ENCODE measurements around the gene MPPE1. TPM values are rescaled to one million over a fixed set of nuclear protein-coding genes. Genes with fewer than 3 reads are reported as not detected.
"Not testable (repeated sequence)": the region's sequence is repeated elsewhere in the genome, so short reads cannot be mapped to it uniquely, and the experiment has no call there.

The MPPE1 gene
- polyA plus RNA-seq, 2 donors, result 19.1 to 20.3 TPM

- Histone ChIP-seq H3K36me3 (ENCODE audit: control insufficient read depth in 2 of 2, insufficient read depth in 2 of 2, low read length in 1 of 2) (no peaks in the 10 kb centered on the region), H3K9me3 (ENCODE audit: control insufficient read depth in 2 of 2, insufficient read depth in 1 of 2, low read depth in 1 of 2, low read length in 1 of 2) (no peaks in the 10 kb centered on the region), H3K4me1 (ENCODE audit: control insufficient read depth in 2 of 2, insufficient read depth in 2 of 2, low read length in 1 of 2) (peaks cover 3 to 9% of the 10 kb centered on the region in 2 donors), H3K27ac (ENCODE audit: low read depth in 2 of 2, low read length in 1 of 2) (peak overlapping the region; percentile 86 to 89), H3K4me3 (ENCODE audit: low read depth in 1 of 2, low read length in 2 of 2) (peak overlapping the region; percentile 42 to 46), H3K27me3 (ENCODE audit: control insufficient read depth in 1 of 2, insufficient read depth in 2 of 2, low read length in 2 of 2) (no peaks in the 10 kb centered on the region)
- WGBS, 2 donors, result 8 to 11% methylated on average over 54 to 55 of the region's 55 CpGs
Observed at GRCh38 chr18:11947214-11948191, 39.4 kb upstream of the MPPE1 start.

DNA sequence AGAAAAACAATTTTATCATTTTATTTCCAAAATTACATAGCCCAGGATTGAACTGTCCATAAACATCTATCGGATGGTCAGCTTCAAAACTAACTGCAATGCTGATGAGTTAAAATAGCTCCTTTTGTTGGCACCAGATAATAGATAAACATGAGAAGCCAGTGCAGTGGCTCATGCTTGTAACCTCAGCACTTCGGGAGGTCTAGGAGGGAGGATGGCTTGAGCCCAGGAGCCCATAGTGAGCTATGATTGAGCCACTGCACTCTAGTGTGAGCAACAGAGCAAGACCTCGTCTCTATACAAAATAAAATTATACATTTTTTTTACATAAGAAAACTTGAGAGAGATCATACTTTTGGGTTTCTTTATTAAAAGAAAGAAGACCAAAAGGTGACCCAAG lies 38.6 kb upstream of the MPPE1 start:
- H3K36me3 ChIP-seq (ENCODE audit: control insufficient read depth in 2 of 2, insufficient read depth in 2 of 2, low read length in 1 of 2), result no peaks in the 10 kb centered on the region
- no peaks in the 10 kb centered on the region for H3K27me3 ChIP-seq (ENCODE audit: control insufficient read depth in 1 of 2, insufficient read depth in 2 of 2, low read length in 2 of 2)
- H3K4me1 ChIP-seq (ENCODE audit: control insufficient read depth in 2 of 2, insufficient read depth in 2 of 2, low read length in 1 of 2), result peaks cover 3 to 9% of the 10 kb centered on the region in 2 donors
- 23% methylated on average over 3 of the region's 3 CpGs for WGBS, 2 donors
- peak overlapping the region; percentile 78 to 89 for H3K27ac ChIP-seq (ENCODE audit: low read depth in 2 of 2, low read length in 1 of 2)
- no peaks in the 10 kb centered on the region for H3K9me3 ChIP-seq (ENCODE audit: control insufficient read depth in 2 of 2, insufficient read depth in 1 of 2, low read depth in 1 of 2, low read length in 1 of 2)
- peak overlapping the region in 1 of 2 donors; percentile 46 for H3K4me3 ChIP-seq (ENCODE audit: low read depth in 1 of 2, low read length in 2 of 2)

- WGBS, 2 donors, result 77 to 85% methylated on average over 22 of the region's 22 CpGs
- not testable (repeated sequence) for H3K27me3 ChIP-seq (ENCODE audit: control insufficient read depth in 1 of 2, insufficient read depth in 2 of 2, low read length in 2 of 2); H3K9me3 ChIP-seq (ENCODE audit: control insufficient read depth in 2 of 2, insufficient read depth in 1 of 2, low read depth in 1 of 2, low read length in 1 of 2); H3K4me1 ChIP-seq (ENCODE audit: control insufficient read depth in 2 of 2, insufficient read depth in 2 of 2, low read length in 1 of 2); H3K4me3 ChIP-seq (ENCODE audit: low read depth in 1 of 2, low read length in 2 of 2); H3K36me3 ChIP-seq (ENCODE audit: control insufficient read depth in 2 of 2, insufficient read depth in 2 of 2, low read length in 1 of 2)
- peak overlapping the region; percentile 32 to 59 for H3K27ac ChIP-seq (ENCODE audit: low read depth in 2 of 2, low read length in 1 of 2)
Observed at GRCh38 chr18:11945834-11946659, 37.9 kb upstream of the MPPE1 start.

- WGBS, 2 donors, result 80 to 94% methylated on average over 5 of the region's 5 CpGs
Observed at GRCh38 chr18:11944786-11945185, 36.7 kb upstream of the MPPE1 start.

DNA sequence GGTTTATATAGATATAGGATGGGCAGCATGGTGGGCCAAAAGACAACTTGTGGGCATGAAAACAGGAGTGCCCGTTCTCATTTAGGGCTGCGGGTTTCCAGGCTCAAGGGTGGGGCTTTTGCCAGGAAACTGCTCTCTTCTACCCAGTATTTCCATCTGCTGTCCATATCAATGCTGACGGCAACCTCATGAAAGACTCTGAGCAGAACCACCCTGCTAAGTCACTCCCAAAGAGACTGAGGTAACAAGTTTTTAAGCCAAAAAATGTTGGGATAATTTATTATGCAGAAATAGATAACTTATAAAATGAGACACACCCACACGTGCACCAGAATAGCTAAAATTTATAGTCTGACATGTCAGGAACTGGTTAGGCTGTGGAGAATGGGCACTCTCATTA lies 36.1 kb upstream of the MPPE1 start:
- no peaks in the 10 kb centered on the region for H3K27me3 ChIP-seq (ENCODE audit: control insufficient read depth in 1 of 2, insufficient read depth in 2 of 2, low read length in 2 of 2)
- 88 to 89% methylated on average over 4 of the region's 4 CpGs for WGBS, 2 donors
- H3K4me3 ChIP-seq (ENCODE audit: low read depth in 1 of 2, low read length in 2 of 2), result no peak overlapping the region
- H3K4me1 ChIP-seq (ENCODE audit: control insufficient read depth in 2 of 2, insufficient read depth in 2 of 2, low read length in 1 of 2), result peaks cover 0 to 9% of the 10 kb centered on the region in 2 donors
- H3K9me3 ChIP-seq (ENCODE audit: control insufficient read depth in 2 of 2, insufficient read depth in 1 of 2, low read depth in 1 of 2, low read length in 1 of 2), result no peaks in the 10 kb centered on the region
- H3K36me3 ChIP-seq (ENCODE audit: control insufficient read depth in 2 of 2, insufficient read depth in 2 of 2, low read length in 1 of 2), result no peaks in the 10 kb centered on the region
- no peak overlapping the region for H3K27ac ChIP-seq (ENCODE audit: low read depth in 2 of 2, low read length in 1 of 2)

More at GRCh38 chr18:11944786-11945185, 36.7 kb upstream of the MPPE1 start:
- Histone ChIP-seq H3K9me3 (ENCODE audit: control insufficient read depth in 2 of 2, insufficient read depth in 1 of 2, low read depth in 1 of 2, low read length in 1 of 2) (no peaks in the 10 kb centered on the region), H3K4me1 (ENCODE audit: control insufficient read depth in 2 of 2, insufficient read depth in 2 of 2, low read length in 1 of 2) (peaks cover 0 to 9% of the 10 kb centered on the region in 2 donors), H3K27me3 (ENCODE audit: control insufficient read depth in 1 of 2, insufficient read depth in 2 of 2, low read length in 2 of 2) (no peaks in the 10 kb centered on the region), H3K36me3 (ENCODE audit: control insufficient read depth in 2 of 2, insufficient read depth in 2 of 2, low read length in 1 of 2) (no peaks in the 10 kb centered on the region), H3K4me3 (ENCODE audit: low read depth in 1 of 2, low read length in 2 of 2) (no peak overlapping the region), H3K27ac (ENCODE audit: low read depth in 2 of 2, low read length in 1 of 2) (no peak overlapping the region)

GRCh38 chr18:11943551-11943950 lies 35.4 kb upstream of the MPPE1 start:
- H3K9me3 ChIP-seq (ENCODE audit: control insufficient read depth in 2 of 2, insufficient read depth in 1 of 2, low read depth in 1 of 2, low read length in 1 of 2), result no peaks in the 10 kb centered on the region
- no peak overlapping the region for H3K27ac ChIP-seq (ENCODE audit: low read depth in 2 of 2, low read length in 1 of 2)
- H3K36me3 ChIP-seq (ENCODE audit: control insufficient read depth in 2 of 2, insufficient read depth in 2 of 2, low read length in 1 of 2), result no peaks in the 10 kb centered on the region
- H3K27me3 ChIP-seq (ENCODE audit: control insufficient read depth in 1 of 2, insufficient read depth in 2 of 2, low read length in 2 of 2), result no peaks in the 10 kb centered on the region
- no peak overlapping the region for H3K4me3 ChIP-seq (ENCODE audit: low read depth in 1 of 2, low read length in 2 of 2)
- WGBS, 2 donors, result 79 to 92% methylated on average over 6 of the region's 6 CpGs
- peaks cover 0 to 9% of the 10 kb centered on the region in 2 donors for H3K4me1 ChIP-seq (ENCODE audit: control insufficient read depth in 2 of 2, insufficient read depth in 2 of 2, low read length in 1 of 2)

- Histone ChIP-seq H3K9me3 (ENCODE audit: control insufficient read depth in 2 of 2, insufficient read depth in 1 of 2, low read depth in 1 of 2, low read length in 1 of 2) (no peaks in the 10 kb centered on the region), H3K36me3 (ENCODE audit: control insufficient read depth in 2 of 2, insufficient read depth in 2 of 2, low read length in 1 of 2) (no peaks in the 10 kb centered on the region), H3K27me3 (ENCODE audit: control insufficient read depth in 1 of 2, insufficient read depth in 2 of 2, low read length in 2 of 2) (no peaks in the 10 kb centered on the region), H3K4me3 (ENCODE audit: low read depth in 1 of 2, low read length in 2 of 2) (no peak overlapping the region), H3K27ac (ENCODE audit: low read depth in 2 of 2, low read length in 1 of 2) (no peak overlapping the region), H3K4me1 (ENCODE audit: control insufficient read depth in 2 of 2, insufficient read depth in 2 of 2, low read length in 1 of 2) (peaks cover 0 to 3% of the 10 kb centered on the region in 2 donors)
- 86 to 87% methylated on average over 2 of the region's 2 CpGs for WGBS, 2 donors
Observed at GRCh38 chr18:11940956-11941355, 32.8 kb upstream of the MPPE1 start.

- H3K27me3 ChIP-seq (ENCODE audit: control insufficient read depth in 1 of 2, insufficient read depth in 2 of 2, low read length in 2 of 2), result no peaks in the 10 kb centered on the region
- H3K9me3 ChIP-seq (ENCODE audit: control insufficient read depth in 2 of 2, insufficient read depth in 1 of 2, low read depth in 1 of 2, low read length in 1 of 2), result no peaks in the 10 kb centered on the region
- no peaks in the 10 kb centered on the region for H3K4me1 ChIP-seq (ENCODE audit: control insufficient read depth in 2 of 2, insufficient read depth in 2 of 2, low read length in 1 of 2)
- no peak overlapping the region for H3K4me3 ChIP-seq (ENCODE audit: low read depth in 1 of 2, low read length in 2 of 2)
- WGBS, 2 donors, result 1 to 5% methylated on average over 4 of the region's 4 CpGs
- no peaks in the 10 kb centered on the region for H3K36me3 ChIP-seq (ENCODE audit: control insufficient read depth in 2 of 2, insufficient read depth in 2 of 2, low read length in 1 of 2)
- no peak overlapping the region for H3K27ac ChIP-seq (ENCODE audit: low read depth in 2 of 2, low read length in 1 of 2)
Observed at GRCh38 chr18:11937874-11938478, 29.9 kb upstream of the MPPE1 start.

DNA sequence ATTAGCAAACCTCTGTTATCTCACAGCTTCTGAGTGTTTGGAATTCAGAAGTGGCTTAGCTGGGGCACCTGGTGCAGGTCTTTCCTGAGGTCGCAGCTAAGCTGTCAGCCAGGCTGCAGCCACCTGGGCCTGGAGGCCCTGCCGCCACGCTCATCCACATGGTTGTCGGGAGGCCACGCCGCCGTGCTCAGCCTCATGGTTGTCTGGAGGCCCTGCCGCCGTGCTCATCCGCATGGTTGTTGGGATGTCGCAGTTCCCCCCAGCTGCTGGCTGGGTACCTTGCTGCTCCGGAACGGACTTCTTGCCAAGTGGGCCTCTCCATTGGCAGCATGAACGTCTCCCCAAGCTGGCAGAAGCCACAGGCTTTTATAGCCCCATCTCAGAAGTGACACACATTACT lies 24.3 kb upstream of the MPPE1 start:
- 90 to 92% methylated on average over 14 of the region's 14 CpGs for WGBS, 2 donors
- Histone ChIP-seq H3K4me1 (ENCODE audit: control insufficient read depth in 2 of 2, insufficient read depth in 2 of 2, low read length in 1 of 2) (no peaks in the 10 kb centered on the region), H3K9me3 (ENCODE audit: control insufficient read depth in 2 of 2, insufficient read depth in 1 of 2, low read depth in 1 of 2, low read length in 1 of 2) (no peaks in the 10 kb centered on the region)

More for the DNA sequence above, 24.3 kb upstream of the MPPE1 start:
- Histone ChIP-seq H3K27me3 (ENCODE audit: control insufficient read depth in 1 of 2, insufficient read depth in 2 of 2, low read length in 2 of 2) (no peaks in the 10 kb centered on the region), H3K27ac (ENCODE audit: low read depth in 2 of 2, low read length in 1 of 2) (no peak overlapping the region), H3K36me3 (ENCODE audit: control insufficient read depth in 2 of 2, insufficient read depth in 2 of 2, low read length in 1 of 2) (no peaks in the 10 kb centered on the region), H3K4me3 (ENCODE audit: low read depth in 1 of 2, low read length in 2 of 2) (no peak overlapping the region)

Data from esophagus (tissue), 2 donors.